ENCODE results near the gene TH.
A peak's percentile ranks its signal among the peaks of the same experiment; 100 is the strongest.

TH gene

GRCh38 chr11:2176389-2176900 lies 4.8 kb upstream of the TH start:
- DNase-seq, result no peak

- no peak for DNase-seq
Measured at GRCh38 chr11:2175659-2176058, 4.0 kb upstream of the TH start.

GRCh38 chr11:2174361-2174760 lies 2.7 kb upstream of the TH start:
- DNase-seq, result no peak

GRCh38 chr11:2173761-2174160 lies 2.1 kb upstream of the TH start:
- DNase-seq, result no peak

- DNase-seq, result no peak
Measured at GRCh38 chr11:2173150-2173693, 1.6 kb upstream of the TH start.

- no peak for DNase-seq
Measured at GRCh38 chr11:2172676-2173075, 1.1 kb upstream of the TH start.

- no peak for DNase-seq
Measured at GRCh38 chr11:2169626-2170570, 1.7 kb downstream of the TH start.

GRCh38 chr11:2169005-2169378 lies 2.6 kb downstream of the TH start:
- no peak for DNase-seq

GRCh38 chr11:2168286-2169004 lies 3.2 kb downstream of the TH start:
- DNase-seq, result no peak

- no peak for DNase-seq
Measured at GRCh38 chr11:2167141-2168045, 4.2 kb downstream of the TH start.

GRCh38 chr11:2166091-2166851 lies 5.3 kb downstream of the TH start:
- DNase-seq, result peak; percentile 22

- DNase-seq, result no peak
Measured at GRCh38 chr11:2165571-2165970, 6.0 kb downstream of the TH start.

GRCh38 chr11:2164861-2165555 lies 6.6 kb downstream of the TH start:
- DNase-seq, result no peak

GRCh38 chr11:2164081-2164480 lies 7.5 kb downstream of the TH start:
- DNase-seq, result no peak

- no peak for DNase-seq
Measured at GRCh38 chr11:2163428-2163978, 8.1 kb downstream of the TH start.

- DNase-seq, result no peak
Measured at GRCh38 chr11:2160736-2161259, 10.8 kb downstream of the TH start, which contains the start of gene INS. TSS of gene INS (minus strand) at chr11:2161209. CDS start at chr11:2160971, 238 bp downstream.

- DNase-seq, result no peak
Measured at GRCh38 chr11:2159536-2160413, 11.8 kb downstream of the TH start.

GRCh38 chr11:2158966-2159365 lies 12.6 kb downstream of the TH start:
- no peak for DNase-seq

- DNase-seq, result no peak
Measured at GRCh38 chr11:2158296-2158737, 13.3 kb downstream of the TH start.
